SK-N-DZ (cell line): ENCODE data around the gene DACH1.
A peak's percentile ranks its signal among the peaks of the same experiment; 100 is the strongest.

Experiments
- DNase-seq: peaks from one replicate; pipeline ENCODE4 v3.0.0-alpha.2; 2015; ENCODE audit warnings: low spot score

Gene DACH1

GRCh38 chr13:71626421-71627117, 240.4 kb downstream of the DACH1 start:
- peak; percentile 87 for DNase-seq

GRCh38 chr13:71625694-71626093, 241.3 kb downstream of the DACH1 start:
- DNase-seq = no peak

- DNase-seq = peak; percentile 90
These were observed 242.1 kb downstream of the DACH1 start for GRCh38 chr13:71624653-71625600.

GRCh38 chr13:71621174-71622124, 245.6 kb downstream of the DACH1 start:
- peak; percentile 99 for DNase-seq

- DNase-seq = no peak
These were observed 247.9 kb downstream of the DACH1 start for GRCh38 chr13:71619096-71619495.

GRCh38 chr13:71618159-71618558, 248.8 kb downstream of the DACH1 start:
- no peak for DNase-seq

GRCh38 chr13:71617265-71617664, 249.7 kb downstream of the DACH1 start:
- DNase-seq = no peak

- DNase-seq = no peak
These were observed 253.8 kb downstream of the DACH1 start for GRCh38 chr13:71613066-71613745.

GRCh38 chr13:71611292-71611691, 255.7 kb downstream of the DACH1 start:
- DNase-seq = no peak

- DNase-seq = peak; percentile 66
These were observed 256.1 kb downstream of the DACH1 start for GRCh38 chr13:71610876-71611275.

GRCh38 chr13:71609271-71609670, 257.7 kb downstream of the DACH1 start:
- no peak for DNase-seq

GRCh38 chr13:71607575-71607974, 259.4 kb downstream of the DACH1 start:
- DNase-seq = no peak

- DNase-seq = no peak
These were observed 260.2 kb downstream of the DACH1 start for GRCh38 chr13:71606818-71607217.

GRCh38 chr13:71605744-71606143, 261.3 kb downstream of the DACH1 start:
- DNase-seq = no peak

GRCh38 chr13:71603255-71603654, 263.7 kb downstream of the DACH1 start:
- DNase-seq = no peak

GRCh38 chr13:71602344-71602743, 264.7 kb downstream of the DACH1 start:
- DNase-seq = peak; percentile 74

GRCh38 chr13:71597150-71597549, 269.9 kb downstream of the DACH1 start:
- DNase-seq = no peak

GRCh38 chr13:71596116-71596515, 270.9 kb downstream of the DACH1 start:
- DNase-seq = no peak

GRCh38 chr13:71593566-71593965, 273.4 kb downstream of the DACH1 start:
- DNase-seq = no peak

GRCh38 chr13:71591374-71591773, 275.6 kb downstream of the DACH1 start:
- no peak for DNase-seq

- DNase-seq = no peak
These were observed 276.3 kb downstream of the DACH1 start for GRCh38 chr13:71590654-71591148.
